ENCODE measurements around the gene CLEC16A. TPM values are rescaled to one million over a fixed set of nuclear protein-coding genes. Genes with fewer than 3 reads are reported as not detected.

Gene CLEC16A
- total RNA-seq, 1 donor from 2014 or later: 58.1 TPM

DNA sequence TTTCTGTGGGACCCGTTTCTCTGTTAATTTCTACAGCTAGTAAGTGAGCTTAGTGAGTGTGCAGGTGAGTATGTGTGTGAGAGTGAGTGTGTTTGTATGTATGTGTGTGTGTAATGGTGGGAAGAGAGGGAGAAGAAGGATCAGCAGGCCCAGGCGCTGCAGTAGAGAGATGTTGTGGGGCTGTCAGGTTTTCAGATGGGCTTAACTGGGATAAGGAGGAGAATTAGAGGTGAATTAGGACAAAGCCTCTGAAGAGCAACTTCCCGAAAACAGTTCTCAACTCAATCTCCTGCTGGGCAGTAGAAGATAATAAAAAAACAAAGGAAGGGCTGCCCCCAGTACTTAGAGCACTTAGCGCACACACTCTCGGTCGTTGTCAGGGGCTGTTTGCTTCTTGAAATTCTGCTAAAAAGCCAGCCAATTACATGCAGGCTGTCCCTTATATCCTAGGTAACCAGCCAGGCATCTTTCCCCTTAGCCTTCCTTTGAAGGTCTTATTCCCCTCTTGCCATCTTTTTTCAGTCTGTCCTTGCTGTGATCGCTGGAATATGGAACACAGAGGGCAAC, 63.4 kb downstream of the CLEC16A start:
- DNase-seq (ENCODE audit: low spot score): no peak
- peaks cover 2% of the 10 kb centered on the region for H3K4me1 Mint-ChIP-seq (ENCODE audit: unreplicated experiment)
- peaks cover 37% of the 10 kb centered on the region for H3K36me3 Mint-ChIP-seq (ENCODE audit: low read depth, unreplicated experiment)
- H3K27ac Mint-ChIP-seq (ENCODE audit: unreplicated experiment): no peak overlapping the region
- H3K9me3 Mint-ChIP-seq (ENCODE audit: unreplicated experiment): no peaks in the 10 kb centered on the region
- no peak overlapping the region for H3K4me3 Mint-ChIP-seq (ENCODE audit: unreplicated experiment)
- TF ChIP-seq, protein P1, sequence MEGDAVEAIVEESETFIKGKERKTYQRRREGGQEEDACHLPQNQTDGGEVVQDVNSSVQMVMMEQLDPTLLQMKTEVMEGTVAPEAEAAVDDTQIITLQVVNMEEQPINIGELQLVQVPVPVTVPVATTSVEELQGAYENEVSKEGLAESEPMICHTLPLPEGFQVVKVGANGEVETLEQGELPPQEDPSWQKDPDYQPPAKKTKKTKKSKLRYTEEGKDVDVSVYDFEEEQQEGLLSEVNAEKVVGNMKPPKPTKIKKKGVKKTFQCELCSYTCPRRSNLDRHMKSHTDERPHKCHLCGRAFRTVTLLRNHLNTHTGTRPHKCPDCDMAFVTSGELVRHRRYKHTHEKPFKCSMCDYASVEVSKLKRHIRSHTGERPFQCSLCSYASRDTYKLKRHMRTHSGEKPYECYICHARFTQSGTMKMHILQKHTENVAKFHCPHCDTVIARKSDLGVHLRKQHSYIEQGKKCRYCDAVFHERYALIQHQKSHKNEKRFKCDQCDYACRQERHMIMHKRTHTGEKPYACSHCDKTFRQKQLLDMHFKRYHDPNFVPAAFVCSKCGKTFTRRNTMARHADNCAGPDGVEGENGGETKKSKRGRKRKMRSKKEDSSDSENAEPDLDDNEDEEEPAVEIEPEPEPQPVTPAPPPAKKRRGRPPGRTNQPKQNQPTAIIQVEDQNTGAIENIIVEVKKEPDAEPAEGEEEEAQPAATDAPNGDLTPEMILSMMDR (IDR thresholded peaks at IDR 0.05; ENCODE audit: unreplicated experiment): no peak
- H3K27me3 Mint-ChIP-seq (ENCODE audit: unreplicated experiment): no peaks in the 10 kb centered on the region

DNA sequence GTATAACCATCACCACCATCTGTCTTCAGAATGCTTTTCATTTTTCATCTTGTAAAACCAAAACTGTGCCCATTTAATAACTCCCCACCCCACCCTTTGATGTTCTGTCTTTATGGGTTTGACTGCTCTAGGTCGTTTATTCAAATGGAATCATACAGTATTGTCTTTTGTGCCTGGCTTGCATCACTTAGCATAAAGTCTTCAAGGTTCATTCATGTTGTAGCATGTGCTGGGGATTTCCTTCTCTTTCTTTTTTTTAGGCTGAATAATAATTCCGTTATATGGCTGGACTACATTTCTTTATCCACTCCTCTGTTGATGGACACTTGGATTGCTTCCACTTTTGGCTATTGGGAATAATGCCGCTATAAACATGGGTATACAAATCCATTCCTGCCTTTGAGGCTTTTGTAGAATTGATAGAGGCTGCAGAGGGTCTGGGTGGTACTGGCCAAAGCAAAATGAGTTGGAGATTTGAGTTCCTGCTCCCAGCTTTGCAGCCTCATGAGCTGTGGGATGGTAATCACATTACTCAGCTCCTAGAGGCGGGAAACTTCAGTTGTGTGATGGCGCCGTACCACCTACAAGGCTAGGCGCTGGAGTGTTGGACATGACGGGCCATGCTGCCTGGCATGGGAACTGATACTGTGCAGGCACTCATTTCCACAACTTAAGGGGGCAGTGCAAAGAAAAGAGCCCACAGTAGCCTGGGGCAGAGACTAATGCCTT, 64.8 kb downstream of the CLEC16A start:
- no peaks in the 10 kb centered on the region for H3K27me3 Mint-ChIP-seq (ENCODE audit: unreplicated experiment)
- H3K4me3 Mint-ChIP-seq (ENCODE audit: unreplicated experiment): no peak overlapping the region
- peaks cover 40% of the 10 kb centered on the region for H3K36me3 Mint-ChIP-seq (ENCODE audit: low read depth, unreplicated experiment)
- DNase-seq (ENCODE audit: low spot score): no peak
- no peak overlapping the region for H3K27ac Mint-ChIP-seq (ENCODE audit: unreplicated experiment)
- H3K9me3 Mint-ChIP-seq (ENCODE audit: unreplicated experiment): no peaks in the 10 kb centered on the region
- TF ChIP-seq, protein P1 (IDR thresholded peaks at IDR 0.05; ENCODE audit: unreplicated experiment): no peak
- peaks cover 2% of the 10 kb centered on the region for H3K4me1 Mint-ChIP-seq (ENCODE audit: unreplicated experiment)

DNA sequence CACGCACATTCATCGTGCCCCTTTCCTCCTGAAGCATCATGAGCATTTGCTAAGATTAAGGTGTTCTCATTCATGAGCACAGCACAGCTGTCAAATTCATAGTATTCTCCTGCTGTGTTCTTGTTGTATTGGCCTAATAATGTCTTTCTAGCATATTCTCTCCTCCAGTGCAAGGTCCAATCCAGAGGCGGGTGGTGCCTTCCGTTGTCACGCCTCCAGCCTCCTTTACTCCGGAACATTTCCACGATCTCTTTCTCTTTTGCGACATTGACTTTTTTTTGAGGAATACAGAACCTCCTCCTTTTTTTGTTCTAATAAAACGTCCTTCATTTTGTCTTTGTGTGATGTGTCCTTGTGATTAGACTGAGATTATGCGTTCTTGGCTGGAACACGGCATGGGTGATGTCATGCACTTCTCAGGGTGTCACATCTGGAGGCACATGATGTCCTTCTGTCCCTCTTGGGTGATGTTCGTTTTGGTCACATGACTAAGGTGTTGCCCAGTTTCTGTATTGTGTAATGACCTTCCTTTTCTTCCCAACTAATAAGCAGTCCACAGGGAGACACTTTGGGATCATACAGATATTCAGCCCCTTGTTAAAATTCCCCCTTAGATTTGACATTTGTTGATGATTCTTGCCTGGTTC, 66.3 kb downstream of the CLEC16A start:
- no peaks in the 10 kb centered on the region for H3K27me3 Mint-ChIP-seq (ENCODE audit: unreplicated experiment)
- no peak for DNase-seq (ENCODE audit: low spot score)
- H3K9me3 Mint-ChIP-seq (ENCODE audit: unreplicated experiment): no peaks in the 10 kb centered on the region
- no peak overlapping the region for H3K4me3 Mint-ChIP-seq (ENCODE audit: unreplicated experiment)
- TF ChIP-seq, protein P1 (IDR thresholded peaks at IDR 0.05; ENCODE audit: unreplicated experiment): no peak
- peaks cover 2% of the 10 kb centered on the region for H3K4me1 Mint-ChIP-seq (ENCODE audit: unreplicated experiment)
- no peak overlapping the region for H3K27ac Mint-ChIP-seq (ENCODE audit: unreplicated experiment)
- peaks cover 41% of the 10 kb centered on the region for H3K36me3 Mint-ChIP-seq (ENCODE audit: low read depth, unreplicated experiment)

DNA sequence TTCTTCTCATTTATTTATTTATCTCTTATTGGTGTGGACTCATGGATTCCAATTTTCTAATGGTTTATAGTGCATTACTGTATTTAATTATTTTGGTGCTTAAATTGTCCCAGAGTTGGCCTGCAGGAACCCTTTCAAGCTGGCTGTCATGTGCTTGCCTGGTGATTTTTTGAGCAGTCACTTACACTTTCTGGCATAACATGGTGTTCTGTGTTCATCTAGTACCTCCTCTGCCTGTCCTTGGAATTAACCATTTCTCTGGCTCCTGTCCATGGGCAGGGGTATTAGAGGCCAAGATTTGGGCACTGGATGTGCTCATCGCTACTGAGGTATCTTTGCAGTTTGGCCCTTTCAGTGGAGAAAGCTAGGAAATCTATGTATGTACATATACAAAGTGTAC, 67.0 kb downstream of the CLEC16A start:
- Mint-ChIP-seq H3K4me1 (ENCODE audit: unreplicated experiment) (peaks cover 2% of the 10 kb centered on the region), H3K27ac (ENCODE audit: unreplicated experiment) (no peak overlapping the region), H3K27me3 (ENCODE audit: unreplicated experiment) (no peaks in the 10 kb centered on the region), H3K9me3 (ENCODE audit: unreplicated experiment) (no peaks in the 10 kb centered on the region), H3K4me3 (ENCODE audit: unreplicated experiment) (no peak overlapping the region), H3K36me3 (ENCODE audit: low read depth, unreplicated experiment) (peaks cover 41% of the 10 kb centered on the region)
- no peak for DNase-seq (ENCODE audit: low spot score)
- TF ChIP-seq, protein P1 (IDR thresholded peaks at IDR 0.05; ENCODE audit: unreplicated experiment): no peak

DNA sequence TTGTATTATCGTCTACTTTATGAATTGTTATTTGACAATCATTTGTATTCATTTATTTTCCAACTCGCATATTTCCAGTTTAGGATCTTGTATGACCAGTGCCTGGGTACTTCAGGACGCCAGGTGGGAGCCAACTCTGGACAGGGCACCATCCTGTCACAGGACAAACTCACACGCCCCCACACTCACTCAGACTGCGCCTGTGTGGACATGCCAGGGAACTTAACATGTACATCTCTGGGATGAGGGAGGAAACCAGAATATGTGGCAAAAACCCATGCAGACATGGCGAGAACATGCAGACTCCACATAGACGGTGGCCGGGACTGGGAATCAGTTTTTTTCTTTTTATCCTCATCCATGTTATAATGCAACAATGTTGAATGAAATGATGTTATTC, 68.5 kb downstream of the CLEC16A start:
- no peaks in the 10 kb centered on the region for H3K9me3 Mint-ChIP-seq (ENCODE audit: unreplicated experiment)
- peaks cover 41% of the 10 kb centered on the region for H3K36me3 Mint-ChIP-seq (ENCODE audit: low read depth, unreplicated experiment)
- H3K27me3 Mint-ChIP-seq (ENCODE audit: unreplicated experiment): no peaks in the 10 kb centered on the region
- DNase-seq (ENCODE audit: low spot score): no peak
- no peak overlapping the region for H3K27ac Mint-ChIP-seq (ENCODE audit: unreplicated experiment)
- TF ChIP-seq, protein P1 (IDR thresholded peaks at IDR 0.05; ENCODE audit: unreplicated experiment): no peak
- peaks cover 3% of the 10 kb centered on the region for H3K4me1 Mint-ChIP-seq (ENCODE audit: unreplicated experiment)
- no peak overlapping the region for H3K4me3 Mint-ChIP-seq (ENCODE audit: unreplicated experiment)
